IMR-90 (cell line): ENCODE results near the gene SLC39A11. TPM values are rescaled to one million over a fixed set of nuclear protein-coding genes. Genes with fewer than 3 reads are reported as not detected.

Experiments
- ATAC-seq: fragments of 200-7000 bp; cut with Tn5 transposase; 2 replicates; pipeline ENCODE4 v1.9.1; 2020; ENCODE audit warnings: low read depth, mild to moderate bottlenecking, moderate library complexity
- BruUV-seq: library from RNA; stranded (reverse); fragments of 400-500 nt; replicated peaks from 2 replicates; lab custom pipeline; 2021; lab: Mats Ljungman, UMichigan
- CTCF ChIA-PET: fragments of 300-600 bp; formaldehyde crosslinking; extraction: SDS; loops from one replicate; lab custom pipeline; 2021; ENCODE audit warnings: antibody characterized with exemption; lab: Yijun Ruan, JAX
- POLR2A ChIA-PET: fragments of 300-600 bp; sonication (Branson Sonifier 250); formaldehyde crosslinking; loops from one replicate; lab custom pipeline; 2022; ENCODE audit warnings: antibody characterized with exemption; ENCODE audit not compliant: unreplicated experiment; lab: Charles Lee
- DNase-seq: peaks from one replicate; pipeline ENCODE4 v3.0.0; 2013
- H2AFZ ChIP-seq: replicated peaks from 2 replicates; pipeline ENCODE3; 2013; ENCODE audit warnings: low read length, mild to moderate bottlenecking; ENCODE audit not compliant: poor library complexity
- H2AK5ac ChIP-seq: 2 replicates; pipeline ENCODE4 v1.6.1; 2013; ENCODE audit warnings: low read depth, low read length, inconsistent platforms
- H2AK9ac ChIP-seq: replicated peaks from 2 replicates; pipeline ENCODE3; 2013; ENCODE audit warnings: mild to moderate bottlenecking, low read depth, low read length, moderate library complexity; ENCODE audit not compliant: poor library complexity
- H2BK120ac ChIP-seq: 2 replicates; pipeline ENCODE4 v1.6.1; 2013; ENCODE audit warnings: low read depth, low read length, inconsistent platforms
- H2BK15ac ChIP-seq: 3 replicates; pipeline ENCODE4 v1.6.1; 2013; ENCODE audit warnings: low read depth, low read length, inconsistent platforms
- H2BK20ac ChIP-seq: 2 replicates; pipeline ENCODE4 v1.6.1; 2013; ENCODE audit warnings: low read depth, mild to moderate bottlenecking, inconsistent platforms, low read length, moderate library complexity
- H2BK5ac ChIP-seq: 2 replicates; pipeline ENCODE4 v1.6.1; 2013; ENCODE audit warnings: mild to moderate bottlenecking, low read depth, low read length, inconsistent platforms; ENCODE audit not compliant: poor library complexity, severe bottlenecking
- H3K14ac ChIP-seq: replicated peaks from 2 replicates; pipeline ENCODE4 v1.6.1; 2013; ENCODE audit warnings: low read depth, low read length, inconsistent platforms
- H3K18ac ChIP-seq: 2 replicates; pipeline ENCODE4 v1.6.1; 2013; ENCODE audit warnings: low read depth, low read length, control low read depth
- H3K23ac ChIP-seq: 2 replicates; pipeline ENCODE4 v1.6.1; 2013; ENCODE audit warnings: low read depth, low read length, inconsistent platforms
- H3K27ac ChIP-seq: 2 replicates; pipeline ENCODE4 v1.5.1; 2013; ENCODE audit warnings: mild to moderate bottlenecking, control low read depth, low read length; ENCODE audit not compliant: insufficient read depth
- H3K27me3 ChIP-seq: 2 replicates; pipeline ENCODE4 v1.6.1; 2013; ENCODE audit warnings: low read length; ENCODE audit not compliant: control insufficient read depth, insufficient read depth
- H3K36me3 ChIP-seq: 2 replicates; pipeline ENCODE4 v1.6.1; 2013; ENCODE audit warnings: low read length, mixed read lengths; ENCODE audit not compliant: control insufficient read depth, insufficient read depth
- H3K4ac ChIP-seq: 2 replicates; pipeline ENCODE4 v1.6.1; 2013; ENCODE audit warnings: low read depth, low read length, inconsistent platforms
- H3K4me1 ChIP-seq: 2 replicates; pipeline ENCODE4 v1.6.1; 2013; ENCODE audit warnings: low read length, mixed read lengths; ENCODE audit not compliant: control insufficient read depth, insufficient read depth
- H3K4me2 ChIP-seq: 2 replicates; pipeline ENCODE4 v1.6.1; 2013; ENCODE audit warnings: low read depth, mild to moderate bottlenecking, control low read depth, low read length, moderate library complexity
- H3K4me3 ChIP-seq: 2 replicates; pipeline ENCODE4 v1.5.1; 2013; ENCODE audit warnings: low read depth, mild to moderate bottlenecking, control low read depth, low read length, moderate library complexity; ENCODE audit not compliant: insufficient read depth
- H3K56ac ChIP-seq: 2 replicates; pipeline ENCODE4 v1.6.1; 2013; ENCODE audit warnings: low read length, inconsistent platforms; ENCODE audit not compliant: insufficient read depth; ENCODE audit errors: extremely low read depth
- H3K79me1 ChIP-seq, 2 experiments: 2 replicates each; pipeline ENCODE4 v1.6.1; 2013; ENCODE audit warnings: low read length in 2 of 2, inconsistent platforms in 1 of 2, low read depth in 1 of 2
- H3K9ac ChIP-seq: 2 replicates; pipeline ENCODE4 v1.6.1; 2013; ENCODE audit warnings: low read depth, low read length, control low read depth
- H3K9me1 ChIP-seq: 2 replicates; pipeline ENCODE4 v1.6.1; 2013; ENCODE audit warnings: low read length, inconsistent platforms; ENCODE audit not compliant: insufficient read depth
- H3K9me3 ChIP-seq: 2 replicates; pipeline ENCODE4 v1.6.1; 2013; ENCODE audit warnings: low read length; ENCODE audit not compliant: control insufficient read depth, insufficient read depth
- H4K20me1 ChIP-seq: 2 replicates; pipeline ENCODE4 v1.6.1; 2013; ENCODE audit warnings: low read length, inconsistent platforms; ENCODE audit not compliant: insufficient read depth
- H4K5ac ChIP-seq: 2 replicates; pipeline ENCODE4 v1.6.1; 2013; ENCODE audit warnings: mild to moderate bottlenecking, low read depth, low read length, control low read depth
- H4K8ac ChIP-seq, 2 experiments: 2 replicates each; pipeline ENCODE4 v1.6.1; 2013; ENCODE audit warnings: low read depth in 2 of 2, low read length in 2 of 2, control low read depth in 1 of 2, inconsistent platforms in 1 of 2
- H4K91ac ChIP-seq: 2 replicates; pipeline ENCODE4 v1.6.1; 2013; ENCODE audit warnings: low read depth, low read length, inconsistent platforms; ENCODE audit not compliant: insufficient read depth
- MAZ ChIP-seq: IDR thresholded peaks from 2 replicates; pipeline ENCODE4 v1.6.1; 2012; ENCODE audit warnings: low read depth, mild to moderate bottlenecking, low read length, improper control_type of control experiment, moderate library complexity, borderline replicate concordance
- POLR2A ChIP-seq: IDR thresholded peaks from 2 replicates; pipeline ENCODE4 v1.6.1; 2012; ENCODE audit warnings: mild to moderate bottlenecking, low read depth, low read length
- RAD21 ChIP-seq: IDR thresholded peaks from 2 replicates; pipeline ENCODE4 v1.6.1; 2012; ENCODE audit warnings: low read length, improper control_type of control experiment
- WGBS, 2 experiments: methylation state at CpG; one replicate each; pipeline versions ENCODE4 v1.1.5 to v1.1.7; 2013; ENCODE audit warnings: missing lambda C conversion rate in 2 of 2; ENCODE audit not compliant: insufficient read length in 1 of 2; ENCODE audit errors: extremely low coverage in 2 of 2; 5-methylcytosine and 5-hydroxymethylcytosine counted together
- dilution Hi-C: fragments of 300-500 bp; cut with HindIII; formaldehyde crosslinking; loops from one replicate; pipeline ENCODE4 v1.14.3; 2018; ENCODE audit warnings: low sequenced_read_pairs; ENCODE audit not compliant: unreplicated experiment
- in situ Hi-C: fragments of 300-500 bp; cut with MboI; formaldehyde crosslinking; loops from 3 replicates; pipeline ENCODE4 v1.14.3; 2019; ENCODE audit warnings: low sequenced_read_pairs, inconsistent platforms, mixed read lengths
- intact Hi-C: fragments of 100-400 bp; cut with micrococcal nuclease; formaldehyde crosslinking; loops from 2 replicates; pipeline ENCODE4 v1.10.0; 2022
- polyA plus RNA-seq, 3 experiments: library from polyadenylated mRNA; depleted of rRNA; stranded (reverse); fragments of >200 nt; gene quantifications; 2 replicates each; pipeline ENCODE4 v1.2.3, GENCODE V29; 2012; ENCODE audit warnings: low replicate concordance in 1 of 3
- total RNA-seq: library from RNA; depleted of rRNA; stranded (reverse); fragments of >200 nt; gene quantifications from 2 replicates; pipeline ENCODE4 v1.2.3, GENCODE V29; 2012
- TF ChIP-seq, protein P1 (sequence below): conservative IDR thresholded peaks from 2 replicates; pipeline ENCODE4 v1.5.1; 2012; ENCODE audit warnings: mild to moderate bottlenecking, low read depth, low read length, improper control_type of control experiment

Gene SLC39A11
- total and polyA plus RNA-seq, 2 of the 4 experiments (the other 2 are of a cell fraction), result 8.8 to 14.3 TPM

DNA sequence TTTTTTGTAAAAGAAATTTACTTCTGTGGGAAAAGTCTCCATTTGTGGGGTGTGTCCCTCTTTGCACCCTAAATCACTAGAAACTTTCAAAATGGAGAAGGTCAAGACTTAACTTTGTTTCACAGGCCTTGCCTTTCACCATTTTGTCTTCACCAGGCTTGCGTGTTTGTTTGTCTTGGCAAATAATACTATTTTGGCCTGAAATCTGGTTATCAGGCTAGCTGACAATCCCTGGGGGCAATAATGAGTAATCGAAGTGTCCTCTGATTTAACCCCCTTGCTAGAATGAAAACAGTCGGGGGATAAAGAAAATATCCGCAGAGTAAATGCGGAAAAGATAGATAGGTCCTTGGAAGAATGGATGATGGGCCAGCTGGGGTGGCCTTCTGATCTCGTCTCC is 34.5 kb downstream of the SLC39A11 start:
- no TSS peak for BruUV-seq
- 93% methylated on average over 4 of the region's 6 CpGs; no CpG with 5 or more reads in 1 of the 2 experiments for WGBS, 2 experiments
- no peak overlapping the region for H2AK9ac ChIP-seq
- no peak overlapping the region for H3K14ac ChIP-seq
- no peak overlapping the region for H2BK15ac ChIP-seq
- no peak for DNase-seq
- H3K56ac ChIP-seq, result no peak overlapping the region
- H2AFZ ChIP-seq, result no peak overlapping the region
- H3K9me1 ChIP-seq, result 0 out of 2 replicates have a peak, but pooled peaks cover 2% of the 10 kb centered on the region
- H4K20me1 ChIP-seq, result no peaks in the 10 kb centered on the region
- no peak overlapping the region for H3K9ac ChIP-seq
- no peak overlapping the region for H4K8ac ChIP-seq
- H3K4ac ChIP-seq, result no peak overlapping the region
- H4K91ac ChIP-seq, result no peak overlapping the region
- intact Hi-C loops (no loop called here), in situ Hi-C loops (no loop called here), dilution Hi-C loops (no loop called here)
- no peak for ATAC-seq
- no peaks in the 10 kb centered on the region for H3K27me3 ChIP-seq
- H3K4me1 ChIP-seq, result peaks cover 5% of the 10 kb centered on the region
- H2BK20ac ChIP-seq, result no peak overlapping the region; the same call in 1 of the 2 replicates
- H3K23ac ChIP-seq, result no peak overlapping the region
- H2AK5ac ChIP-seq, result no peak overlapping the region
- no peak overlapping the region for H2BK5ac ChIP-seq
- CTCF ChIA-PET, result interaction anchor here (0.6 to 0.7 kb wide), 2 partner anchors 16 to 72 kb away, joined by 3 to 4 read pairs; no protein-coding TSS in a partner anchor
- H3K9me3 ChIP-seq, result no peaks in the 10 kb centered on the region
- H3K4me2 ChIP-seq, result no peak overlapping the region
- H2BK120ac ChIP-seq, result no peak overlapping the region
- no peaks in the 10 kb centered on the region for H3K36me3 ChIP-seq
- POLR2A ChIA-PET, result no interaction called here
- no peak overlapping the region for H3K18ac ChIP-seq
- H3K4me3 ChIP-seq, result no peak overlapping the region
- TF ChIP-seq POLR2A, result no peak
- no peak for TF ChIP-seq RAD21
- TF ChIP-seq MAZ, result no peak
- TF ChIP-seq, protein P1, sequence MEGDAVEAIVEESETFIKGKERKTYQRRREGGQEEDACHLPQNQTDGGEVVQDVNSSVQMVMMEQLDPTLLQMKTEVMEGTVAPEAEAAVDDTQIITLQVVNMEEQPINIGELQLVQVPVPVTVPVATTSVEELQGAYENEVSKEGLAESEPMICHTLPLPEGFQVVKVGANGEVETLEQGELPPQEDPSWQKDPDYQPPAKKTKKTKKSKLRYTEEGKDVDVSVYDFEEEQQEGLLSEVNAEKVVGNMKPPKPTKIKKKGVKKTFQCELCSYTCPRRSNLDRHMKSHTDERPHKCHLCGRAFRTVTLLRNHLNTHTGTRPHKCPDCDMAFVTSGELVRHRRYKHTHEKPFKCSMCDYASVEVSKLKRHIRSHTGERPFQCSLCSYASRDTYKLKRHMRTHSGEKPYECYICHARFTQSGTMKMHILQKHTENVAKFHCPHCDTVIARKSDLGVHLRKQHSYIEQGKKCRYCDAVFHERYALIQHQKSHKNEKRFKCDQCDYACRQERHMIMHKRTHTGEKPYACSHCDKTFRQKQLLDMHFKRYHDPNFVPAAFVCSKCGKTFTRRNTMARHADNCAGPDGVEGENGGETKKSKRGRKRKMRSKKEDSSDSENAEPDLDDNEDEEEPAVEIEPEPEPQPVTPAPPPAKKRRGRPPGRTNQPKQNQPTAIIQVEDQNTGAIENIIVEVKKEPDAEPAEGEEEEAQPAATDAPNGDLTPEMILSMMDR, result no peak
- H3K79me1 ChIP-seq, result no peaks in the 10 kb centered on the region
- H3K27ac ChIP-seq, result no peak overlapping the region
- H4K5ac ChIP-seq, result no peak overlapping the region
